Suprapubic skin (tissue), 4 donors: ENCODE data around the gene CCDC85C. TPM values are rescaled to one million over a fixed set of nuclear protein-coding genes. Genes with fewer than 3 reads are reported as not detected.

Experiments
- DNase-seq, 2 donors: peaks; one replicate each; pipeline ENCODE4 v3.0.0-alpha.2; 2019; ENCODE audit warnings: low spot score in 2 of 2
- H3K27ac ChIP-seq: fragments of 200-600 bp; sonication (generic); one replicate; pipeline ENCODE4 v1.5.1; 2019
- H3K27me3 ChIP-seq: fragments of 200-600 bp; sonication (generic); one replicate; pipeline ENCODE4 v1.5.1; 2019
- H3K36me3 ChIP-seq: fragments of 200-600 bp; sonication (generic); one replicate; pipeline ENCODE4 v1.5.1; 2019
- H3K4me1 ChIP-seq: fragments of 200-600 bp; sonication (generic); one replicate; pipeline ENCODE4 v1.5.1; 2019
- H3K4me3 ChIP-seq: fragments of 200-600 bp; sonication (generic); one replicate; pipeline ENCODE4 v1.5.1; 2019; ENCODE audit warnings: mild to moderate bottlenecking
- H3K9me3 ChIP-seq: fragments of 200-600 bp; sonication (generic); one replicate; pipeline ENCODE4 v1.5.1; 2019
- CTCF ChIP-seq, 2 donors: fragments of 200-600 bp in 1 of 2; fragments of 450-650 bp in 1 of 2; sonication (generic) in 1 of 2; IDR thresholded peaks; one replicate each; pipeline ENCODE4 v1.5.1; 2016 to 2019; ENCODE audit warnings: antibody characterized with exemption in 2 of 2, mild to moderate bottlenecking in 1 of 2, moderate library complexity in 1 of 2
- EP300 ChIP-seq: sonication (generic); formaldehyde crosslinking; IDR thresholded peaks from one replicate; pipeline ENCODE4 v1.6.1; 2017; ENCODE audit warnings: antibody characterized with exemption
- POLR2A ChIP-seq, 2 donors: fragments of 450-650 bp; IDR thresholded peaks; one replicate each; pipeline ENCODE4 v1.6.1; 2017; ENCODE audit warnings: antibody characterized with exemption in 2 of 2, mild to moderate bottlenecking in 2 of 2, moderate library complexity in 2 of 2
- POLR2AphosphoS5 ChIP-seq, 3 donors: sonication (generic); formaldehyde crosslinking; IDR thresholded peaks; one replicate each; pipeline ENCODE4 v1.6.1; 2017; ENCODE audit warnings: antibody characterized with exemption in 3 of 3
- WGBS: methylation state at CpG from one replicate; pipeline ENCODE4 v1.1.5; 2018; 5-methylcytosine and 5-hydroxymethylcytosine counted together
- total RNA-seq, 4 donors: library from RNA; depleted of rRNA; stranded (reverse); fragments of >200 nt; gene quantifications; one replicate each; pipeline ENCODE4 v1.1.0, GENCODE V29; 2016

The CCDC85C gene
- total RNA-seq, 4 donors from 2014 or later = 18.8 to 53.2 (median 48.0) TPM

GRCh38 chr14:99624971-99625370 is 21.0 kb upstream of the CCDC85C start:
- Histone ChIP-seq H3K4me3 (no peak overlapping the region), H3K9me3 (no peaks in the 10 kb centered on the region), H3K27me3 (no peaks in the 10 kb centered on the region), H3K4me1 (peaks cover 25% of the 10 kb centered on the region), H3K27ac (no peak overlapping the region), H3K36me3 (no peaks in the 10 kb centered on the region)
- DNase-seq = no peak
- 79% methylated on average over 7 of the region's 13 CpGs for WGBS
- no peak for TF ChIP-seq POLR2AphosphoS5 (IDR thresholded peaks at IDR 0.05)
- no peak for TF ChIP-seq CTCF (IDR thresholded peaks at IDR 0.05)
- TF ChIP-seq EP300 = no peak
- TF ChIP-seq POLR2A (IDR thresholded peaks at IDR 0.05) = no peak

- Histone ChIP-seq H3K4me1 (peaks cover 26% of the 10 kb centered on the region), H3K9me3 (no peaks in the 10 kb centered on the region), H3K27me3 (no peaks in the 10 kb centered on the region), H3K4me3 (no peak overlapping the region), H3K36me3 (no peaks in the 10 kb centered on the region), H3K27ac (no peak overlapping the region)
- TF ChIP-seq CTCF (IDR thresholded peaks at IDR 0.05) (no peak), EP300 (no peak), POLR2A (IDR thresholded peaks at IDR 0.05) (no peak), POLR2AphosphoS5 (IDR thresholded peaks at IDR 0.05) (no peak)
- WGBS = 90% methylated on average over 2 of the region's 6 CpGs
- no peak for DNase-seq
These were observed 20.0 kb upstream of the CCDC85C start for GRCh38 chr14:99624024-99624423.

- H3K4me3 ChIP-seq = no peak overlapping the region
- DNase-seq = no peak
- no peak for TF ChIP-seq CTCF (IDR thresholded peaks at IDR 0.05)
- no peak for TF ChIP-seq POLR2A (IDR thresholded peaks at IDR 0.05)
- no peak for TF ChIP-seq POLR2AphosphoS5 (IDR thresholded peaks at IDR 0.05)
- TF ChIP-seq EP300 = no peak
- no peaks in the 10 kb centered on the region for H3K27me3 ChIP-seq
- H3K9me3 ChIP-seq = no peaks in the 10 kb centered on the region
- peak overlapping the region; percentile 53 for H3K27ac ChIP-seq
- peaks cover 24% of the 10 kb centered on the region for H3K4me1 ChIP-seq
- 74% methylated on average over 6 of the region's 6 CpGs for WGBS
- H3K36me3 ChIP-seq = no peaks in the 10 kb centered on the region
These were observed 17.9 kb upstream of the CCDC85C start for GRCh38 chr14:99621948-99622347.

GRCh38 chr14:99619835-99620834 is 16.1 kb upstream of the CCDC85C start:
- 43% methylated on average over 1 of the region's 13 CpGs for WGBS
- H3K27me3 ChIP-seq = no peaks in the 10 kb centered on the region
- no peaks in the 10 kb centered on the region for H3K9me3 ChIP-seq
- H3K4me3 ChIP-seq = no peak overlapping the region
- no peaks in the 10 kb centered on the region for H3K36me3 ChIP-seq
- no peak for DNase-seq
- H3K4me1 ChIP-seq = peaks cover 24% of the 10 kb centered on the region
- H3K27ac ChIP-seq = no peak overlapping the region
- TF ChIP-seq POLR2AphosphoS5 (IDR thresholded peaks at IDR 0.05) = peak in 1 of 3 donors; percentile 8
- no peak for TF ChIP-seq POLR2A (IDR thresholded peaks at IDR 0.05)

- DNase-seq = no peak
- H3K27ac ChIP-seq = no peak overlapping the region
- H3K36me3 ChIP-seq = no peaks in the 10 kb centered on the region
- H3K9me3 ChIP-seq = no peaks in the 10 kb centered on the region
- H3K4me3 ChIP-seq = no peak overlapping the region
- WGBS = 77% methylated on average over 16 of the region's 16 CpGs
- H3K4me1 ChIP-seq = peaks cover 33% of the 10 kb centered on the region
- TF ChIP-seq POLR2A (IDR thresholded peaks at IDR 0.05) (no peak), CTCF (IDR thresholded peaks at IDR 0.05) (no peak), EP300 (no peak), POLR2AphosphoS5 (IDR thresholded peaks at IDR 0.05) (no peak)
- H3K27me3 ChIP-seq = no peaks in the 10 kb centered on the region
These were observed 13.1 kb upstream of the CCDC85C start for GRCh38 chr14:99616832-99617800.
